GM06990 (cell line): ENCODE results near the gene PIGZ.

Source experiments
- DNase-seq: peaks from one replicate; pipeline ENCODE4 v3.0.0-alpha.2; 2011; ENCODE audit not compliant: insufficient read length; ENCODE audit errors: extremely low read depth
- H3K27me3 ChIP-seq: replicated peaks from 2 replicates; pipeline ENCODE4 v1.6.0; 2011; ENCODE audit warnings: low read length; ENCODE audit not compliant: control insufficient read depth, insufficient read depth
- H3K36me3 ChIP-seq: 2 replicates; pipeline ENCODE4 v1.5.1; 2011; ENCODE audit warnings: low read length; ENCODE audit not compliant: control insufficient read depth, insufficient read depth
- H3K4me3 ChIP-seq: replicated peaks from 2 replicates; pipeline ENCODE4 v1.5.1; 2011; ENCODE audit warnings: low read depth, mild to moderate bottlenecking, control low read depth, low read length
- TF ChIP-seq, protein P1 (sequence below): IDR thresholded peaks from 2 replicates; pipeline ENCODE4 v1.5.1; 2011; ENCODE audit warnings: low read length, control low read depth, mild to moderate bottlenecking, inconsistent platforms; ENCODE audit not compliant: insufficient read depth, poor library complexity, severe bottlenecking

PIGZ gene

GRCh38 chr3:196994056-196994455 is 25.4 kb upstream of the PIGZ start:
- DNase-seq = no peak

DNA sequence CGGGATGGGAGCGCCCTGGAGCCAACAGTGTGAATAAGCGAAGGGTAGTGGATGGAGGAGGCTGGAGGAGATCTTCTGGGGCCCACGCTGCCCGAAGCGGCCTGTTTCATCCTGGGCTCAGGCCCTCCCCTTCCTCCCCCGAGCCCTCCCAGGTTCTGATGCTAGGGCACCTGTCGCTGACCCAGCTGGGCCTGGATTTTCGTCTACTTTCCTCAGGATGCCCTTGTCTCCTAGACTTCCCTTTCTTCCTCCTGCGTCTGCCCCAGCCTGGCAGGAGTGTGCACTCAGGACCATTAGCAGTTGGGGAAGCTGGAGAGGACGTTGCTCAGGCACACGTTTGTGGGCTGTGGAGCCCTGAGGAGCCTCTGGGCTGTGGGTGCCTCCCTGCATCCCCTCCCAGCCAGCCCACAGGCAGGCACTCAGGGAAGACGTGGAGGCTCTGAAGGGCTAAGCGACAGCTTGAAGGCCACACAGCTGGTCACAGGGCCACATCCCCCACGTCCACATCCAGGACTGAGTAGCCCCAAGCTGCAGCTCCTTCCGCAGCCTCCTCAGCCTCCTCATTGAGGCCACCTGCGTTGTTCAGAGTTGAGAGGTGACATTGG is 23.9 kb upstream of the PIGZ start:
- H3K27me3 ChIP-seq = no peaks in the 10 kb centered on the region
- TF ChIP-seq, protein P1, sequence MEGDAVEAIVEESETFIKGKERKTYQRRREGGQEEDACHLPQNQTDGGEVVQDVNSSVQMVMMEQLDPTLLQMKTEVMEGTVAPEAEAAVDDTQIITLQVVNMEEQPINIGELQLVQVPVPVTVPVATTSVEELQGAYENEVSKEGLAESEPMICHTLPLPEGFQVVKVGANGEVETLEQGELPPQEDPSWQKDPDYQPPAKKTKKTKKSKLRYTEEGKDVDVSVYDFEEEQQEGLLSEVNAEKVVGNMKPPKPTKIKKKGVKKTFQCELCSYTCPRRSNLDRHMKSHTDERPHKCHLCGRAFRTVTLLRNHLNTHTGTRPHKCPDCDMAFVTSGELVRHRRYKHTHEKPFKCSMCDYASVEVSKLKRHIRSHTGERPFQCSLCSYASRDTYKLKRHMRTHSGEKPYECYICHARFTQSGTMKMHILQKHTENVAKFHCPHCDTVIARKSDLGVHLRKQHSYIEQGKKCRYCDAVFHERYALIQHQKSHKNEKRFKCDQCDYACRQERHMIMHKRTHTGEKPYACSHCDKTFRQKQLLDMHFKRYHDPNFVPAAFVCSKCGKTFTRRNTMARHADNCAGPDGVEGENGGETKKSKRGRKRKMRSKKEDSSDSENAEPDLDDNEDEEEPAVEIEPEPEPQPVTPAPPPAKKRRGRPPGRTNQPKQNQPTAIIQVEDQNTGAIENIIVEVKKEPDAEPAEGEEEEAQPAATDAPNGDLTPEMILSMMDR = no peak
- DNase-seq = no peak
- no peaks in the 10 kb centered on the region for H3K36me3 ChIP-seq
- no peak overlapping the region for H3K4me3 ChIP-seq

More at GRCh38 chr3:196994056-196994455, 25.4 kb upstream of the PIGZ start:
- no peaks in the 10 kb centered on the region for H3K36me3 ChIP-seq
- TF ChIP-seq, protein P1 = no peak
- H3K27me3 ChIP-seq = no peaks in the 10 kb centered on the region
- H3K4me3 ChIP-seq = no peak overlapping the region

- TF ChIP-seq, protein P1 = no peak
- Histone ChIP-seq H3K27me3 (no peaks in the 10 kb centered on the region), H3K36me3 (no peaks in the 10 kb centered on the region), H3K4me3 (no peak overlapping the region)
- no peak for DNase-seq
Measured at GRCh38 chr3:196991581-196992460, 23.2 kb upstream of the PIGZ start.

- Histone ChIP-seq H3K4me3 (no peak overlapping the region), H3K27me3 (no peaks in the 10 kb centered on the region), H3K36me3 (no peaks in the 10 kb centered on the region)
- no peak for DNase-seq
- TF ChIP-seq, protein P1 = no peak
Measured at GRCh38 chr3:196990601-196991007, 22.0 kb upstream of the PIGZ start.

DNA sequence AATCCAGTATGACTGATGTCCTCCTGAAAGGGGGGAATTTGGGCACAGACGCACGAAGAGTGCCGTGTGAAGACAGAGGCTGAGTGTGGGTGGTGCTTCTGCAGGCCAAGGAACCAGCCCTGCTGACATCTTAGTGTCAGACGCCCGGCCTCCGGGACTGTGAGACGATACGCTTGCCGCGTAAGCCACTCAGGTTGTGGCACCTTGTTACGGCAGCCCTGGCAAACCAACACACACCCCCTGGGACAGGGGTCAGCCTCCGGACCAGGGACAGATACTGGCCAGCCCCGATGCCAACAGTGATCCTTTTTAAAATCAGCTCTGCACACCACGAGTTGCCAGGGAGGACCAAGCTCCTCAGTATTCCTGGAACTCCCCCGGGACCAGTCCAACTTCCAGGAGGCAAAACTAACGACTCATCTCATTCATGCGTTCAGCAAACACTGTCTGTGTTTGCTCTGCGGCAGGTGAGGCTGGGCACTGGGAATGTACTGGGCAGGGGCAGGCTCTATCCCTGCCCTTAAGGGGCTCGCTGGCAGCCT is 21.2 kb upstream of the PIGZ start:
- no peak for DNase-seq
- no peak overlapping the region for H3K4me3 ChIP-seq
- no peaks in the 10 kb centered on the region for H3K27me3 ChIP-seq
- TF ChIP-seq, protein P1 = no peak
- no peaks in the 10 kb centered on the region for H3K36me3 ChIP-seq
